Measurements from ENCODE around the gene STIL.

The STIL gene

DNA sequence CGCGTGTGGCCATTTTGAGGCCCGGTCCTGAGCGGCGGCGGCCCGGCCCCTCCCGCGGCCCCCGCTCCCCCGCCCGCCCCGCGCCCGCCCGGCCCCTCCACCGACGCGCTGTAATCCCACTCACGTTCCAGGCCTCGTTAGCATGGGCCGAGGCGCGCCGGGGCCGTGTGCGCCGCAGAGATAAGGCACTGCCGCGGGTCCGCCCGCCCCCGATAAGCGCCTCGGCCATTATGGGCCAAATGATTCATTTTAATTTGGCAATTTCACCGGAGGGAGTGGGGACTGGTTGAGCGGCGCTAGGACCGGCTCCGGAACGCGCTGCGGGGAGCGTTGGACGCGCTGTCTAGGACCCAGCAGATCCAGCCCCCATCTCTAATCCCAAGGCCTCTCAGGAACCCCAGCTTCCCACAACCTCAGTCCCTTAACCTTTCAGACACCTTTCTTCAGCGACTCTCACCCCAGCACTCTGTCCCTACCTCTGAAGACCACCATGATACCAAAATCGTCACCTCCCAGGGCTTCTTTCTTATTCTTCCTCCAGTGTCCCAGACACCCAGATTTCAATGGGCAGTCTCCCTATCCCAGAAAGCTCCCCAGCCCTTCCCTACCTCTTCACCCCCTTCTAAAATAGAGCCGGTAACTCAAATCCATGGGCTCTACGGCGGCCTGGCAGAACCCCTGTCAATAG is 81.6 kb downstream of the STIL start, which contains the start of gene TAL1:
Gene TAL1 (minus strand): TSS at position 39 of the 688 bp plus-strand sequence. CDS start 6,337 bp downstream, outside the sequence.
- no peak for DNase-seq

DNA sequence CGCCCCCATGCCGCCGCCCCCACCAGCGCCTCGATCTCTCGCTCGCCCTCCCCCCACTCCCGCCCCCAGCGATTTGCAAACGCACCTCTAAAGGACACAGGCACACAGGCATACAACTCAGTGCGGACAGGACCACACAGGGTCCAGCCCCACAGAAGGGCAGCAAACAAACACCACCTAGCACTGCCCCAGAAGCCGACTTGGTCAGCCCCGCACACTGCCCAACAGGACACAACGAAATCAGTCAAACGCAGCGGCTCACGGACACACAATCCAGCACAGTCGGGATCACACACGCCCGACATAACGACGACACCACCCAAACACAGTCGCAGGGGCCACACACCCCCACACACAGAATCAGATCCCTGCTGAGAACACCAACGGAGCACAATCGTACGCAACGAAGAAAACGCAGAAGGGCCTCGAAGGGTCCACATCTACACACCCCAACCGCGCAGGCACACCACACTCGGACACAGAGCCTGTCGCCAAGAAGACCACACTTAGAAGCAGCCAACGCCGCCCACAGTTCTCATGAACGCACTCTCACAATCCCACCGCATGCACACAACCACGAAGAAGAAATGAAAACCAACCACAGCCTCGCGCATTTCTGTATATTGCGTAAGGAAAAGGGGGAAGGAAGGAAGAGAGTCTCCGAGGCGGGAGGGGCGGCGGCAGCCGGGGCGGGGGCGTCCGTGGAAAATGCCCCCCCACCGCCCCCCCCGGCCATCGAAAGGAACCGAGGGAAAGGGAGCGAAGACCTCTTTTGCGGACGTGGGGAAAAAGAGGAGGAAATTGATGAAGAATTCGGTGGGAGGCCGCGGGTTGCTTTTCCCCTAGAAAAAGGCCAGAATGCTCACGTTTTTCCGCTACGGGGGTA is 82.4 kb downstream of the STIL start:
- DNase-seq, result no peak

DNA sequence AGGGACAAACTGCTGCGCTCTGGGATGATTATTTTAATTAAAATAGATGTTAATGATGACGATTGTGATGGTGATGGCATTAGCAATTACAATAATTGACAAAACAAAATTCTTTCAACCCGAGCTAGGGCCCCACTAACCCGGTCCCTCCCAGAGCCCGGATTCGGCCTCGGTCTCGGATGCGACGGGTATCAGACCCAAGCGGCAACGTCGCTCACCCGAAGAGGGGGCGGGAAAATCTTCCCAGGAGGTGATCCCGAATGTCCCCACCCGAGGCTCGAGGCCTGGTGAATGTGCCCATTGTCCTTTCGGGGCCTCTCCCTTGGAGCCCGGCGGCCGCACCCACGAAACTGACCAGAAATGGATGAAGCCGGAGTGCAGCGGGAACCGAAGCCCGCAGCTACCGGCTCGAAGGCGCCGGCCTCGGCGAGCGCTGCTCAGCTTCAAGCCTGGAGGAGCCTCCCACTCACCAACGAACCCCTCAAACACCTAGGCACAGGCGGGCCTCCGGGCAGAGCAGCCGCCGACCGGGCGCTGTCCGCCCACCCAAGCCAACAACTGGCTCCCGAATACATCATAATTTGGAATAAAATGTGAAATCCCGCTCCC is 83.2 kb downstream of the STIL start:
- no peak for DNase-seq

DNA sequence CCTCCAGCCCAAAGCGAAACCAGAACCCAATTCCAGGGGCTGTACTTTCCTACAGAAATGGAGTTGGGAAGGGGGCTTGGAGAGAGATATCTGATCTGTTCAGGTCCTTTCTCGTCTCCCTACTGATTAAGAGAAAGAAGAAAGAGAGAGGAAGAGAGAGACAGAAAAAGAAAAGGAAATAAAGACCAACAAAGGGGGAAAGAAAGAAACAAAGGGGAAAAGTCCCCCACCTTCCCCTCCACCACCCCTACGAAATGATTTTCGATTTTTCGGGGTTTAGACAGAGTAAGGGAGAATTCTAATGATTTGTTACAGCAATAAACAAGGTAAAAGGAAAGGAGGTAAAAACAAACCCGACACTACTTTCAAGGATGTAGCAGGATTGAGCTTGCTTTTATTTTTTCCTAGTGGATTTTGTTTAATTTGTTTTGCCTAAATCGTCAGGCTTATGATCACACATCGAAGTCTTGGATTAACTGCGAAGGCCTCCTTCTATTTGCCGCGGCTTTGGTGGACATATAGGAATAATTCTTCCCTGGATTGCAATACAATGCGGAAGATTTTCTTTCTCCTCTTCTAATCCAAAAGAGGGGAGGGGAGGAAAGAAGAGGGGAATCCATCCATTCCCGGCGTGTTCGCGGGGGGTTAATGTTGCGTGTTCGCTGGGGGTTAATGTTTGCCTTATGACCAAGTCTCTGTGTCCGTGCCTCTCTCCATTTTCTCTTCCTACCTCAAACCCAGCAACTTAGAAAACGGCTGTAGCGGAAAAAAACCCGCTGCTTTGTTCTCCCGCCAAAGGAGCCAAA is 83.9 kb downstream of the STIL start:
- DNase-seq, result no peak

DNA sequence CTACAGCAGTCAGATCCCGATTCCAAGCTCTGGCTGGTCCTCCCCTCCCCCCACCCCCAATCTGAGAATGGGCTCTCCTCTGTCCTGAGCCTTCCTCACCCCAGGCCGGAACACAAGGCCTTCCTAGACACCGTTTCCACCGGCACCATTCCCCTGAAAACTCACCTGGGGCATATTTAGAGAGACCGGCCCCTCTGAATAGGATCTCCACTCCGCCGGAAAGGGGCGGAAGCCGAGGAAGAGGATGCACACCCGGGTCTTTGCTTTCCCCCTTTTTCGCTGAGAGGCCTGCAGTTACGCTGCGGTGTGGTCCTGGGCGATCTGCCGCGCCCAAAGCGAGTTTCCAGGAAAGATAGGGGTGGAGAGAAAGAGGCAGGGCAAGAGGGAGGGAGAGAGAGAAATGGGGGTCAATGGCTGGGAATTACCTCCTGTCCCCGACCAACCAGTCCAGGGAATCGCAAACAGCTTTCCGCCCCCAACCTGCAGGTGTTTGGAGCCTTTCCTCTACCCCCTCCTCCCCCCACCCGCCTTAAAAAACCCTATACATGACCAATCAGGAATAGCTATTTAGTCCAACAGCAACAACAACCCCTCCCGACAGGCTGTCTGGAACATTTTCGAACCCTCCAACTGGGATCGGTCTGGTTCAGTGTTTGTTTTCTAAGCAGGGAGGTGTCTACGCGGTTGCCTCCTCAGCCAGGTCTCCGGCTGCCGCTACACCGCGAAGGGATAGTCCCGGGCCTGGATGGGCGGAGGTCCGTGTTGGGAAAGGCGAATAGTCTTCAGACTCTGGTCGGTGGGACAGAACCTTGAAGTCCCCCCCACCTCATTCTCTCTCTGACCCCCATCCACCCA is 84.7 kb downstream of the STIL start:
- no peak for DNase-seq

DNA sequence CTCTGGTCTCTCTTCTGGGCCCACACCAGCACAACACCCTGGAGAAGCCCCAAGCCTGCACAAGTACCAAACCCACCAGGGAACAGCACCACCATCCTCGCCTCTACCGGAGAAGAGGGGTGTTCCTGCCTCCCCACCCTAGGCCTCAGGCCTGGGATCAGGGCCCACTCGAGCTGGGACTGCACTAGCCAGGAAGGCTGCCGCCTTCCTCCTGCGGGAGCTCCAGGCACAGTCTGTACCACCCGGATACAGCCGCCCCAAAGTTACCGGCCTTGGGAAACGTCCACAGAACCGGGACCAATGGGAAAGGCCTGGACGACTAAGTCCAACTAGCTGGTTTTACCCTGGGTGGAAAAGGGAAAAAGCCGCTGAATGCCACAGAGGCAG is 85.3 kb downstream of the STIL start:
- DNase-seq, result no peak

DNA sequence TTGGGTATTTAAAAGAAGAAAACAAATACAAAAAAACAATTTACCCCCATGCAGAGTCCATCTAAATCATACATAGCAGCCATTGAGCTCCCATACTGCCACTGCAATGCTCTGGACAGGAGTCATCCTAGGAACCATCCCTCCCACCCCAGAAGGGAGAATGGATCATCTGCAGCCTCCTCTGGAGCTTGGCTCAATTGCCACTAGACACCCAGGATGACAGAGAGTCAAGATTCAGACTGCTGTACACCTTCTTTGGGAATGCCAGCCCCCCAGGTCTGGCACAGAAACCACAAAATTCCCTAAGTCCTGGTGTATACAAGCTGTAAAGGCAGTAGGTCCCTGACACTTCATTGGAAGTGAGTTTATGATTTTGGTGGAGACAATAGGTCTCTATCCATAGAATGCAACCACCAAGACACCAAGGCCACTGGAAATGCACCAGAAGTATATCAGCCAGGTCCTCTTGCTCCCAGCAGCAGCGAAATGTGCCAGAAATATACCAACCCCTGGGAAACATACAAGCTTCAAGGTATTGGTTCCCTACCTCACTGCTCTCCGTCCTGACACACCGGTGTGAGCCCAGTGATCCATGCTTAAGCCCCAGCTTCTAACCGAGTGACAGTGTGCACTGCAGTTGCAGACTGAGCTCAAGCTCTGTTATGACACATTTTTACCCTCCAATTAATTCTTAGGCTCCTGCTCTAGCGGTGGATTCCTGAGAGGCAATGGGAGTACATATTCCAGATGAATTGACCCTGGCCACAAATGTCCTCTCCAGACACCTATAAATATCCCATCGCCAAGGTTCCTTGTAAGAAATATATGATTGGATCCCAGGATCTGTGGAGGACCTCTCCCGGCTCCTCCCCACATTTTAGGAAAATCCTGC is 86.4 kb downstream of the STIL start:
- DNase-seq, result no peak

DNA sequence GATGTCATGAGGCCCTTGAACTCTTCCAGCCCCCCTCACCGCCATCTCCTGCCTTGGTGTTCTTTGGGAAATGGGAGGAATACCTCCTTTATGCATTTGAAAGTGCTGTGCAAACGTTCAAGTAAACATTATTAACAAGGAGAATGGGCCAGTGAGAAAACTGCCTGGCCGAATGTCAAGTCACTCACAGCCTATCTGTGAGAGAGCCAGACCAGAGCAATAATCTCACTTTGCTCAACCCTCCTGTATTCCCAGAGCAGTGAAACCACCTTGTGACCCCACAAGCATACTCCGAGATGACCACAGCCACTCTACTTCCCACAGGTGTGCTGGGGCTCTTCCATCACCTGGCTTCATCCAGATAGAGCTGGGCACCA is 87.1 kb downstream of the STIL start:
- no peak for DNase-seq

DNA sequence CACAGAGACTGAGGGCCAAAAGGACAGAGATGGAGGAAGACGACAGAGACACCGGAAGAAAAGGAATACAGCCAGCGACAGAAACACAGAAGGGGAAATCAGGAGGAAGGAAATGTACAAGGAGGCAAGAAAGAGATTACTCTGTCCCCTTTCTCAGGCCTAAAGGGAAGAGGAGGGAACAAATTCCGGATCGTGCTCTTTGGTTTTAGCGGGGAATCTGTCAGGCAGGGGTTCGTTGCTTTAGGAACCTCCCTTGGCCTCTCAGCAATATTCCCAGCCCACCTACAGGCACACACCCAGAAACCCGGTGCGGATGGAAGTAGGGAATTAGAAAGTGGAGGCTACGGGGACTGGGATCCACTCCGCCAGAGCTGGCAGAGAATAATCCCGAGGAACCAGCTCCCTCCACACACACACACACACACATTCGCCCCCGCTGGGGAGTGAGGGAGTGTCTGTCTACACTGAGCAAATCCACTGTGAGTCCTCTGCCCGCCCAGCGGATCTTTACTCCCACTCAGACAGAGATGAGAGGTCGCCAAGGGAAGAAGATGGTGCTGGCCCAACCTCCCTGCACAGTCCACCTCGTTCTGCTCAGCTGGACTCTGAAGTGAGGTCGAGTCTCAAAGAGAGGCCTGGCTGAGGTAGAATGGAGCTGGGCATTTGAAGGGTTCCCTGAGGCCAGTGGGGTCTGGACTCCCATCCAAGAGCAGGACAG is 87.7 kb downstream of the STIL start:
- no peak for DNase-seq

DNA sequence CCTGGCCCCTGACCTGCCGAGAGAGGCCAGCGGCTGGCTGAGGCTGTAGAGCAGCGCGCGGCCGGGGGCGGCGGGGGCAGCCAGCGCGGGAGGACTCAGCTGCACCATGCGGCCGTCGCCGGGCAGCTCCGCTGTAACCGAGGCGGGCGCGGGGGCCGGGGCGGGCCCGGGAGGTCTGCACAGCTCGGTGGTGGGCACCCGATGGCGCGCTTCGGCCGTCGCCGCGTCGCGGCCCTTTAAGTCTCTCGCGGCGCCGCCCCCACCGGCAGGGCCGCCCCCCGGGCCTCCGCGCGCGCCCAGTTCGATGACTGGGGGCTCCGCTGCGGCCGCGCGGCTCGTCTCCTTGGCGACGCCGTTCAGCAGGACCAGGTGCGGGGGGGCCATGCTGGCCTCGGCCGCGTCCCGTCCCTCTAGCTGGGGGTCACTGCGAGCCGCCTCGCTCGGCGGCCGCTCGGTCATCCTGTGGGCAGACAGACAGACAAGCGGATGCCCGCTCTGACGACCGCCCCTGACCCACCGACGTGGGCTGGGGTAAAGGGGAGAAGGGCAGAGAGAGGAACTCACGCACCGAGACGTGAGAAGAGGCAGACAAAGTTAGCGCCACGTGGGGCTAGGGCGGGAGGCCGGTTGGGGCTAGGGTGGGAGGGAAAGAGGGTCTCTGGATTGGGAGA is 88.4 kb downstream of the STIL start:
- DNase-seq, result no peak

DNA sequence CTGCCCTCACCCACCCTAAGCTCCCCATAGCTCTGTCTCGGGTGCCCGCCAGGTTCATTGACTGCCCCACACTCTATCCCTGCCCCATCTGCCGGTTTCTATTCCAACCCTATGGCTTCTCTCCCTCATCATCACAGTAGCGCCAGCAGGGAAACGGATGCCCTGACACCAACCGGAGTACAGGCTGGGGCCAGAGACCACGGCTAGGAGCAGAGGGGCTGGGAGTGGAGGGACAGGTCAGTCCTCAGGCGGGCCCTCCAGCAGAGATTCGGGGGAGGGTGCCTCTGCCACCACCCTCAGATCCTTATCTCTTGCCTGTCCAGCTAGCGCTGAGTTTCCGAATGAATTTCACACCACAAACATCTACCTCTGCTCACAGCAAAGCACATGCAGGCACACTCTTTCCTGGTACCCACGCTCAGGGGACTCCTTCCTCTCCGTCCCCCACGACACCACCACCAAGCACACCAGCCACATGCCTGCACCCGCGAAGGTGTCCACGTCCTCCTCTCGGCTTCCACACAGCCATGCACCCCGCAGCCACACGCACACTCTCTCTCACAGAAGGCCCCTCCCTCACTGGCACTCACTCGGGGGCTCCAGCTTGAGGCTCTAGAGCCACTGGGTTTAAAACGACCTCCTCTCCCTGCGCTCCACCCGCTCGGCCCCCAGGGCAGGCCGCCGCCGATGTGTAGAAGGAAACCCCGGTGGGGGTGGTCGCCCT is 89.1 kb downstream of the STIL start:
- no peak for DNase-seq

DNA sequence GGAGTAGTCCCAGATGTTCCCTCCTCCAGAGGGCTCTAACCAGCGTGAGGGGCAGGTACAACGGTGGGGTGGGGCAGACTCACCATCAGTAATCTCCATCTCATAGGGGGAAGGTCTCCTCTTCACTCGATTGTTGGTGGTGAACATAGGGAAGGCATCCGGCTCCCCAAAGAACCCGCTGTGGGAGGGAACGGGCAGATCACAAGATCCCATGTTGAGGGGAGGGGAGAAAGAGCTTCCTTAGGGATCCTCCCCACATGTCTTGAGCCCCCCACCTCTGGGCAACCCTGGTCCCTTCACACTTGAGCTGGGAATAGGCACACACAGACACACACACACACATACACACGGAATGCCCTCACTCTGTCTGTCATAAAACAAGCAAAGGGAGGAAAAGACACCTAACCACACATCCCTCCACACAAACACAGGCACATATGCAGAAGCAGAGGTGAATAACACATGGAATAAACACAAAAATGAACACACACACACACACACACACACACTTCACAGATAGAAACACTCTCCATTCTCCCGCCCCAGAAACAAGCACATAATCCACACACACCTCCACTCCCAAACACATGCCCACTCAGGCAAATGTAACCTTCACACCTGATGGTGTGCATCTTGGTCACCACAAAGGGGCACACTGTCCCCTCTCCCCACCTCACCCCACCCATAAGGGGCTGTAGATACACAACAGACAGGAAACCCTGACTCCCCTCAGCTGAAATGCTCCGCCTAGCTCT is 89.8 kb downstream of the STIL start:
- no peak for DNase-seq

DNA sequence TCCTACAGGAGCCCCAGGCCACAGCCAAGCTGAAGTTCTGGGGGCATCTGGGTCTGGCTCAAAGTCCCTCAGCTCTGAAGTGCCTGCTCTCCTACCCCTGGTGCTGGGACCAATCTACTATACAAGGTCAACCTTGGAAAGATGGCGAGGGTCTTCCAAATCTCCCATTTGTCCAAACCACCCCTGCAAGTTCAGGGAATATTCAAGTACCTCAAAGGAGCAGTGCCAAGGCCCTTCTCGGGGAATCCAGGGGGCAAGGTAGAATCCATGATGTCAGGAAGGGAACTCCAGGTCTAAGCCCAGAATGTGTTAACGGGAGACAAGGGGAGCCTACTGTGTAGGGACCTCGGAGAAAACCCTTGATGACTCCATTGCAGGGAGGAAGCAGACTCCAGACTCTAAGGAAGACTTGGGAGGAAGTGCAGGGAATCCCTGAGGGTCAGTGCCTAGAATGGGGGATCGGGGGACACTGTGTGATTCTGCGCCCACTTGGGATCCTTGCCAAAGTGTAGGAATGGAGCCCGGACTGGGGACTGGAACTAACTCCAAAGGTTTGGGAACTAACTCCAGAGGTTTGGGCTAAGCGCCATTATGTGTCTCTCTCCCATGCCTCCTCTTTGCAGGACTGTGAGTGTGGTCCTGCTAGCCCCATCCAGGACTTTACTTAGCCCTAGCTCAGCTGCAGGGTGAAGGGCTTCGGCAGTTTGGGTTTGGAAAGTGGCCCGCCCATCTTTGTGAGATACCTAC is 90.6 kb downstream of the STIL start:
- no peak for DNase-seq

DNA sequence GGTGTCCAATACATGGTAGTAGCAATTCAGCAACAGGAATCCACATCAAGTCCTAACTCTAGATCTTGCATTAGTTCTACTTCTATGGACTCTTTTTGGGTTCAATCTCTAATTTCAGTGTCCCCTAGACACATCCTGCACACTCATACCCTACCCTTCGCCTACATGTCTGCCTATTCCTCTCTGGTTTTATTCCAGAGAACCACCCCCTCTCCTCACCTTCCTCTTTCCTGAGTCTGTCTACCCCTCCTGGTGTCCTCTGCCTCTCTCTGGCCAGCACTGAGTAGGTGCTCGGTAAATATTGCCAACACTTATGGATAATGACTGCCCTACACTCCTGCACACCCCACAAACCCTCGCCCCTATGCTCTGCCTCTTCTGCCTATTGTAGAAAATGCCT is 91.5 kb downstream of the STIL start:
- no peak for DNase-seq

DNA sequence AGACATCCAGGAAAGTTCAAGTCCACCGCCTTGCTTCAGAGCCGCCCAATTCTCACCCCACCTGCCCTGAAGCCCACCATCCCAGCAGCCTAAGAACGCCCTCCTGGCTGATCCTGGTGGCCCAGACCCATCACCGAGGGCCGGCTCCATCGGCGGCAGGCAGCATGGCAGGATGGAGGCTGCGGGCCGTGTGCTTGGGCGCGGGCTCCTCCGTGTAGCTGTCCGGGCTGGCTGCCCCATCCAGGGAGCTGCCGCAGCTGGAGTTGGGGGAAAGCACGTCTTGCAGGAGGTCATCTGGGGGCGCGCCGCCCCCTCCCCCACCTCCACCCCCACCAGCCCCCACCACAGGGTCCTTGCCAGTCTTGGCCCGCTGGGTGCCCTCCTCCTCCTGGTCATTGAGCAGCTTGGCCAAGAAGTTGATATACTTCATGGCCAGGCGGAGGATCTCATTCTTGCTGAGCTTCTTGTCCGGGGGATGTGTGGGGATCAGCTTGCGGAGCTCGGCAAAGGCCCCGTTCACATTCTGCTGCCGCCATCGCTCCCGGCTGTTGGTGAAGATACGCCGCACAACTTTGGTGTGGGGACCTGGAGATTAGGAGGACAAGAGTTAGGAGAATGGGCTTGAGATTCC is 94.2 kb downstream of the STIL start:
- no peak for DNase-seq

DNA sequence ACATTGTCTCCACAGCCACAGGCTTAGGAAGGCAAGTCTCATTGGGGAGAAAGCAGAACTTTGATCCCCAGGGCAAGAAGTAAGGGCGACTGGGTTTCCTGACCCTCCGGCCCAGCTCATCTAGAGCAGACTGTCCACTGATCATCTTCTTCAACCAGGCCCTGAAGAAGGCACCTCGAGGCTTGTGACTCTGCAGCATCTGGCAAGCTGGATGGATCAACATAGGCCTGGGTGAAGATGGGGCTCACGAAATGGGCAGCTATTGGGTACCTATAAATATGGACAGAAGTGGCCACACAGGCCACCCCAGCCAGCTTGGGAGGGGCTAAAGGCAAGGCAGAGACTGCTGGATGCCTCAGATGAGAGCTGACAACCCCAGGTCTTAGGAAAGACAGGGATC is 94.9 kb downstream of the STIL start:
- DNase-seq, result no peak
